ENCODE data around the gene KRT3.

The KRT3 gene

DNA sequence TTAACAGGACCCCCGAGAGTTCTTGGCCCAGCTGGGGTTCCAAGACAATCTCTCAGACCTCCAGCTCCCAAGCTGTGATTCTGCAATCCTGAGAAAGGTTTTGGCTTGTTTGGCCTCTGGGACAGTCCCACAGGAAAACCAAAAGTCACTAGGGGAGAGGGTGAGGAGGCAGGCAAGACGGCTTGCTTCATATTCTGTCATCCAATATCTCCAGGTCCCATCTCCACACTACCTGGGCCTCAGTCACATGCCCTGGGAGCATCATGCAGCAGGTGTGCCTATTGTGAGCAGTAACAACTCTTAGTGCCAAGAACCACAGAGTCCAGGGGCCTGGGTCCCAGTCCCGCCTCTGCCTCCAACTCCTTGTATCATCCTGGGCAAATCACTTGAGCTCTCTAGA, 36.5 kb upstream of the KRT3 start:
- no peaks in the 10 kb centered on the region for H3K9me3 ChIP-seq (replicated peaks; ENCODE audit: insufficient read depth, low read length)
- no peak overlapping the region for H3K9ac ChIP-seq (ENCODE audit: low read length)
- TF ChIP-seq, protein P1, sequence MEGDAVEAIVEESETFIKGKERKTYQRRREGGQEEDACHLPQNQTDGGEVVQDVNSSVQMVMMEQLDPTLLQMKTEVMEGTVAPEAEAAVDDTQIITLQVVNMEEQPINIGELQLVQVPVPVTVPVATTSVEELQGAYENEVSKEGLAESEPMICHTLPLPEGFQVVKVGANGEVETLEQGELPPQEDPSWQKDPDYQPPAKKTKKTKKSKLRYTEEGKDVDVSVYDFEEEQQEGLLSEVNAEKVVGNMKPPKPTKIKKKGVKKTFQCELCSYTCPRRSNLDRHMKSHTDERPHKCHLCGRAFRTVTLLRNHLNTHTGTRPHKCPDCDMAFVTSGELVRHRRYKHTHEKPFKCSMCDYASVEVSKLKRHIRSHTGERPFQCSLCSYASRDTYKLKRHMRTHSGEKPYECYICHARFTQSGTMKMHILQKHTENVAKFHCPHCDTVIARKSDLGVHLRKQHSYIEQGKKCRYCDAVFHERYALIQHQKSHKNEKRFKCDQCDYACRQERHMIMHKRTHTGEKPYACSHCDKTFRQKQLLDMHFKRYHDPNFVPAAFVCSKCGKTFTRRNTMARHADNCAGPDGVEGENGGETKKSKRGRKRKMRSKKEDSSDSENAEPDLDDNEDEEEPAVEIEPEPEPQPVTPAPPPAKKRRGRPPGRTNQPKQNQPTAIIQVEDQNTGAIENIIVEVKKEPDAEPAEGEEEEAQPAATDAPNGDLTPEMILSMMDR (IDR thresholded peaks at IDR 0.05; ENCODE audit: low read length), result no peak
- TF ChIP-seq EZH2 (optimal IDR thresholded peaks at IDR 0.05; ENCODE audit: low read depth, low read length) (no peak), EZH2phosphoT487 (IDR thresholded peaks at IDR 0.05; ENCODE audit: low read length) (no peak)
- peaks cover 98% of the 10 kb centered on the region for H3K27me3 ChIP-seq (replicated peaks; ENCODE audit: insufficient read depth, low read length)
- H3K36me3 ChIP-seq (replicated peaks; ENCODE audit: insufficient read depth, low read length), result no peaks in the 10 kb centered on the region
- H3K27ac ChIP-seq (ENCODE audit: low read length), result no peak overlapping the region
- H4K20me1 ChIP-seq (ENCODE audit: insufficient read depth, low read length), result no peaks in the 10 kb centered on the region
- H3K9me2 ChIP-seq (replicated peaks; ENCODE audit: insufficient read depth, low read length), result no peaks in the 10 kb centered on the region
- H3K79me2 ChIP-seq (ENCODE audit: low read length), result no peaks in the 10 kb centered on the region
- H2AFZ ChIP-seq (ENCODE audit: low read length), result no peak overlapping the region
- no peaks in the 10 kb centered on the region for H3F3A ChIP-seq (ENCODE audit: insufficient read depth, low read length)
- no peak for DNase-seq
- H3K4me2 ChIP-seq (ENCODE audit: low read depth, low read length), result no peak overlapping the region
- no peaks in the 10 kb centered on the region for H3K4me1 ChIP-seq (ENCODE audit: low read length)
- H3K4me3 ChIP-seq (ENCODE audit: low read length), result no peak overlapping the region

DNA sequence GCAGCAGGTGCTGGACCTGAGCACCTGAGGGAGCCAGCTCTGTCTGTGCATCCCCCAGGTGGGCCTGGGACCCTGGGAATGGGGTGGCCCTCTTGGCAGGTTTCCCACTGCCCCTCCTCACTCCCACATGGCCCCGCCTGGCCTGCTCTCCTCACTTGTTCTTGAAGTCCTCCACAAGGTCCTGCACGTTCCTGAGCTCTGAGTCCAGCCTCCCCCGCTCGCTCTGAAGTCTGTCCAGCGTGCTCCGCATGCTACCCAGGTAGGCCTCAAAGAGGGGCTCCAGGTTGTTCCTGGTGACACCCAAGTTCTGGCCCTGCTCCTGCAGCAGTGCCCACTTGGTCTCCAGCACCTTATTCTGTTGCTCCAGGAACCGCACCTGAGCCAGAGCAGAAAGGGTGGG, 35.3 kb upstream of the KRT3 start:
- no peaks in the 10 kb centered on the region for H3K9me3 ChIP-seq (replicated peaks; ENCODE audit: insufficient read depth, low read length)
- peaks cover 97% of the 10 kb centered on the region for H3K27me3 ChIP-seq (replicated peaks; ENCODE audit: insufficient read depth, low read length)

DNA sequence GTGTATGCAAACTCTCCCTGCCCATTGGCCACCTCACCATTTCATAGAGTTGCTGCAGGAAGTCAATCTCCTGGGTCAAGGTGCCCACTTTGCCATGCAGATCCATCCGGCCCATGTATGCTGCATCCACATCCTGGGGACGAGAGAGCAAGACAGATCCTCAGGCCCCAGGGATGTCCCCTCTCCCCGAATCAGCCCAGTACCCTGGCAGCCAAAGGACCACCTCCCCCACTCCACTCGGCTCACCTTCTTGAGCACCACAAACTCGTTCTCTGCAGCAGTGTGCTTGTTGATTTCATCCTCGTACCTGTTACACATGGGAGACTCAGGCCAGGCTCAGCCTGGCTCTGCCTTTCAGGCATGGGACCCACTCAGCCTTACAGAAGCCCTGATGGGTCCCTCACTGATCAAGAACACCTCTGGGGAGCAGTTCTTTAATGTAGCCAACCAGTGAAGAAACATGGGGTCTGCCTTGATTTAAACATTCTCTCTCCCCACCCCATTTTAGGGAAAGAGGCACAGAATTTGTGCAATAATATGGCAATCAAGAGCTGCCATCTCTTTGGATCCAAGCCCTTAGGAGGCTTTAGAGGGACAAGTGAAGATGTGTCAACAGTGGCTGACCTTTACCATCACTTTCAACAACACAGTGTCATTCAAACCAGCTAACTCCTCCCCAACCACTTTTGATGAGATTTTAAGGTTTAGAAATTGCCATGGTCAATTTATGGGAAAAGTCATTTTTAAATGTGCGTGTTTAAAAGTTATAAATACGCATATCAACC, 34.3 kb upstream of the KRT3 start:
- no peaks in the 10 kb centered on the region for H3K9me3 ChIP-seq (replicated peaks; ENCODE audit: insufficient read depth, low read length)
- no peak overlapping the region for H3K27ac ChIP-seq (ENCODE audit: low read length)
- no peak overlapping the region for H3K4me2 ChIP-seq (ENCODE audit: low read depth, low read length)
- H3K4me1 ChIP-seq (ENCODE audit: low read length), result no peaks in the 10 kb centered on the region
- H3K9ac ChIP-seq (ENCODE audit: low read length), result no peak overlapping the region
- no peaks in the 10 kb centered on the region for H3F3A ChIP-seq (ENCODE audit: insufficient read depth, low read length)
- no peaks in the 10 kb centered on the region for H3K36me3 ChIP-seq (replicated peaks; ENCODE audit: insufficient read depth, low read length)
- H3K79me2 ChIP-seq (ENCODE audit: low read length), result no peaks in the 10 kb centered on the region
- H3K4me3 ChIP-seq (ENCODE audit: low read length), result no peak overlapping the region
- H3K9me2 ChIP-seq (replicated peaks; ENCODE audit: insufficient read depth, low read length), result no peaks in the 10 kb centered on the region
- H2AFZ ChIP-seq (ENCODE audit: low read length), result no peak overlapping the region
- peaks cover 94% of the 10 kb centered on the region for H3K27me3 ChIP-seq (replicated peaks; ENCODE audit: insufficient read depth, low read length)
- no peak for DNase-seq
- H4K20me1 ChIP-seq (ENCODE audit: insufficient read depth, low read length), result no peaks in the 10 kb centered on the region
- TF ChIP-seq EZH2 (optimal IDR thresholded peaks at IDR 0.05; ENCODE audit: low read depth, low read length), result no peak

More for the DNA sequence above, 35.3 kb upstream of the KRT3 start:
- no peak for DNase-seq
- Histone ChIP-seq H4K20me1 (ENCODE audit: insufficient read depth, low read length) (no peaks in the 10 kb centered on the region), H3K4me3 (ENCODE audit: low read length) (no peak overlapping the region), H3K36me3 (replicated peaks; ENCODE audit: insufficient read depth, low read length) (no peaks in the 10 kb centered on the region), H3K9ac (ENCODE audit: low read length) (no peak overlapping the region), H3K4me1 (ENCODE audit: low read length) (no peaks in the 10 kb centered on the region), H3F3A (ENCODE audit: insufficient read depth, low read length) (no peaks in the 10 kb centered on the region), H3K27ac (ENCODE audit: low read length) (no peak overlapping the region), H3K9me2 (replicated peaks; ENCODE audit: insufficient read depth, low read length) (no peaks in the 10 kb centered on the region), H3K79me2 (ENCODE audit: low read length) (no peaks in the 10 kb centered on the region), H2AFZ (ENCODE audit: low read length) (no peak overlapping the region), H3K4me2 (ENCODE audit: low read depth, low read length) (no peak overlapping the region)
- TF ChIP-seq EZH2phosphoT487 (IDR thresholded peaks at IDR 0.05; ENCODE audit: low read length) (no peak), EZH2 (optimal IDR thresholded peaks at IDR 0.05; ENCODE audit: low read depth, low read length) (no peak)
- TF ChIP-seq, protein P1 (IDR thresholded peaks at IDR 0.05; ENCODE audit: low read length), result no peak

DNA sequence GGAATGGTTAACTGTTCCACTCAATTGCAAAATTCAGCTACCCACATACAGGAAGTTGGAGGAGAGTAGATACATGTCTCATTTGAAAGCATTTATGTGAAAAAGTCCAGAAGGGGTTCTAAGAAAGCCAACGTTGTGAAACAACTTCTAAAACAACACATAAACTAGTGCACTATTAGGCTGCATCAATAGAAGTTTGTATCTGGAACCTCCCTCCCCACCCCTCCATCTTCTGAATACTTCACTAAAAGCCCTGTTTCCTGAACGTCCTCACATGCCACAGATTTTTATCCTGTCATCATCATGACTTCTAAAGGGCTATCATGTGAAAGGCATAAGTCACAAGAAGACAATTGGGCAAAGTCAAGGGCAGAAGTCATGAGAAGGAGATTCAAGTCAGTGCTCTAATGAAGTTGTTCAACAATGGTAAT, 32.7 kb upstream of the KRT3 start:
- no peak overlapping the region for H2AFZ ChIP-seq (ENCODE audit: low read length)
- no peak for DNase-seq
- TF ChIP-seq EZH2phosphoT487 (IDR thresholded peaks at IDR 0.05; ENCODE audit: low read length) (no peak), EZH2 (optimal IDR thresholded peaks at IDR 0.05; ENCODE audit: low read depth, low read length) (no peak)
- TF ChIP-seq, protein P1 (IDR thresholded peaks at IDR 0.05; ENCODE audit: low read length), result no peak
- no peak overlapping the region for H3K27ac ChIP-seq (ENCODE audit: low read length)
- no peaks in the 10 kb centered on the region for H3K9me3 ChIP-seq (replicated peaks; ENCODE audit: insufficient read depth, low read length)
- H3K4me2 ChIP-seq (ENCODE audit: low read depth, low read length), result no peak overlapping the region
- H3F3A ChIP-seq (ENCODE audit: insufficient read depth, low read length), result no peaks in the 10 kb centered on the region
- no peak overlapping the region for H3K9ac ChIP-seq (ENCODE audit: low read length)
- no peak overlapping the region for H3K4me3 ChIP-seq (ENCODE audit: low read length)
- H3K4me1 ChIP-seq (ENCODE audit: low read length), result no peaks in the 10 kb centered on the region
- peaks cover 94% of the 10 kb centered on the region for H3K27me3 ChIP-seq (replicated peaks; ENCODE audit: insufficient read depth, low read length)
- no peaks in the 10 kb centered on the region for H3K9me2 ChIP-seq (replicated peaks; ENCODE audit: insufficient read depth, low read length)
- no peaks in the 10 kb centered on the region for H4K20me1 ChIP-seq (ENCODE audit: insufficient read depth, low read length)
- no peaks in the 10 kb centered on the region for H3K79me2 ChIP-seq (ENCODE audit: low read length)
- no peaks in the 10 kb centered on the region for H3K36me3 ChIP-seq (replicated peaks; ENCODE audit: insufficient read depth, low read length)

Measured in MM.1S (cell line).